Measurements from ENCODE around the gene RSKR.

DNA sequence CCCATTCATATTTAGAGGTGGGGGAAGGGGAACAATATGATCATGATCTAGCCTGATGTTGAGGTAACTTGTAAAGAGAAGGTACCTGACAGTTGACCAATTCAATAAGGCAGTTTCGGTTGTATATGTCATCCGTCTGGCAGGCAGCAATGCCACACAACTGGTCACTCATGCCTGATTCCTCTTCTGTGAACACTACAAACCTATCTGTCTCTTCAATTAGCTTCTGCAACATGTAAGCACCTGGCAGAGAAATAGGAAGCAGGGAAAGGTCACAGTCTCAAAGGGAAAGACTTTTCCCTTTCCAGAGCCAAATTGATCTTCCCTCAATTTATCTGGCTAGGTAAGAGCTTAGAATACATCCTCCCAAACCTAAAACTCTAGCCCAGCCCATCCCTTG, 10.2 kb upstream of the RSKR start:
- no peak for TF ChIP-seq POLR2A (IDR thresholded peaks at IDR 0.05)
- TF ChIP-seq, protein P1, sequence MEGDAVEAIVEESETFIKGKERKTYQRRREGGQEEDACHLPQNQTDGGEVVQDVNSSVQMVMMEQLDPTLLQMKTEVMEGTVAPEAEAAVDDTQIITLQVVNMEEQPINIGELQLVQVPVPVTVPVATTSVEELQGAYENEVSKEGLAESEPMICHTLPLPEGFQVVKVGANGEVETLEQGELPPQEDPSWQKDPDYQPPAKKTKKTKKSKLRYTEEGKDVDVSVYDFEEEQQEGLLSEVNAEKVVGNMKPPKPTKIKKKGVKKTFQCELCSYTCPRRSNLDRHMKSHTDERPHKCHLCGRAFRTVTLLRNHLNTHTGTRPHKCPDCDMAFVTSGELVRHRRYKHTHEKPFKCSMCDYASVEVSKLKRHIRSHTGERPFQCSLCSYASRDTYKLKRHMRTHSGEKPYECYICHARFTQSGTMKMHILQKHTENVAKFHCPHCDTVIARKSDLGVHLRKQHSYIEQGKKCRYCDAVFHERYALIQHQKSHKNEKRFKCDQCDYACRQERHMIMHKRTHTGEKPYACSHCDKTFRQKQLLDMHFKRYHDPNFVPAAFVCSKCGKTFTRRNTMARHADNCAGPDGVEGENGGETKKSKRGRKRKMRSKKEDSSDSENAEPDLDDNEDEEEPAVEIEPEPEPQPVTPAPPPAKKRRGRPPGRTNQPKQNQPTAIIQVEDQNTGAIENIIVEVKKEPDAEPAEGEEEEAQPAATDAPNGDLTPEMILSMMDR (IDR thresholded peaks at IDR 0.05) = no peak
